Ovary (tissue), 9 donors: ENCODE measurements around the gene PSMD13. TPM values are rescaled to one million over a fixed set of nuclear protein-coding genes. Genes with fewer than 3 reads are reported as not detected.

Experiments used
- DNase-seq, 5 donors: peaks; one replicate each; pipeline ENCODE4 v3.0.0-alpha.2; 2019 to 2020
- H3K27ac ChIP-seq, 2 donors: fragments of 200-600 bp; one replicate each; pipeline versions ENCODE4 v1.5.1 to v1.8.0; 2019 to 2022
- H3K27me3 ChIP-seq: fragments of 200-600 bp; one replicate; pipeline ENCODE4 v1.8.0; 2022
- H3K36me3 ChIP-seq: fragments of 200-600 bp; sonication (generic); one replicate; pipeline ENCODE4 v1.5.1; 2019
- H3K4me1 ChIP-seq: one replicate; pipeline ENCODE4 v1.8.1; 2013; ENCODE audit warnings: mild to moderate bottlenecking, moderate library complexity; ENCODE audit not compliant: insufficient read depth
- H3K4me3 ChIP-seq: fragments of 200-600 bp; sonication (generic); one replicate; pipeline ENCODE4 v1.5.1; 2017
- H3K9me3 ChIP-seq, 2 donors: fragments of 200-600 bp in 1 of 2; sonication (generic) in 1 of 2; one replicate each; pipeline versions ENCODE4 v1.5.1 to v1.8.1; 2013 to 2019; ENCODE audit warnings: mild to moderate bottlenecking in 1 of 2, moderate library complexity in 1 of 2
- CTCF ChIP-seq, 3 donors: fragments of 450-650 bp in 2 of 3; fragments of 200-600 bp in 1 of 3; IDR thresholded peaks; one replicate each; pipeline versions ENCODE4 v1.5.1 to v1.8.0; 2016 to 2022; ENCODE audit warnings: antibody characterized with exemption in 3 of 3, mild to moderate bottlenecking in 1 of 3
- EP300 ChIP-seq: sonication (generic); formaldehyde crosslinking; IDR thresholded peaks from one replicate; pipeline ENCODE4 v1.6.1; 2017; ENCODE audit warnings: antibody characterized with exemption
- POLR2A ChIP-seq: fragments of 450-650 bp; IDR thresholded peaks from one replicate; pipeline ENCODE4 v1.6.1; 2017; ENCODE audit warnings: antibody characterized with exemption, mild to moderate bottlenecking, moderate library complexity
- WGBS, 3 donors: extraction: QIAGEN DNeasy Blood & Tissue Kit in 1 of 3; methylation state at CpG; one replicate each; pipeline versions ENCODE4 v1.1.5 to v1.1.7; 2013 to 2017; 5-methylcytosine and 5-hydroxymethylcytosine counted together
- intact Hi-C, 4 donors: fragments of 100-400 bp; cut with DNase I; formaldehyde crosslinking; loops; one replicate each; pipeline versions ENCODE4 v1.11.0 to v1.15.1; 2022 to 2023
- polyA plus RNA-seq, 2 donors: library from polyadenylated mRNA; stranded (reverse); fragments of 200-250 nt in 1 of 2; fragments of 350-450 nt in 1 of 2; fragmentation: Illumina TruSeq in 1 of 2; extraction: RNeasy Lipid Tissue Mini Kit (QIAGEN cat#74804) in 1 of 2; gene quantifications; one replicate each; pipeline ENCODE4 v1.2.3, GENCODE V29; 2013 to 2014
- total RNA-seq, 7 donors: library from RNA; depleted of rRNA in 2 of 7; stranded (reverse); fragments of >200 nt in 2 of 7; fragmentation: NEBNext Ultra II Directional in 3 of 7; extraction: Animal tissue kit (Norgen Biotek cat#: 25700) in 3 of 7; gene quantifications; one replicate each; pipeline versions ENCODE4 v1.1.0 to v1.2.4, GENCODE V29; 2016 to 2023
- donor health status: DM: no; HTN: no; CAD: no; lungs with moderate emphysema.
- donor health status: DM: no; HTN: no; CAD: no.
- donor health status: Bipolar disorder and iron deficiency.
- donor health status: DM: yes; HTN: yes; CAD: no.
- donor health status: DM: no; HTN: no; CAD: no.
- donor health status: DM: yes; HTN: yes; CAD: no.

Gene PSMD13
- total and polyA plus RNA-seq, 9 donors, result 66.2 to 88.9 (median 75.8) TPM

- intact Hi-C loops, result loop anchor here in 2 of 4 donors (5.0 kb wide), 2 partner anchors 73 to 83 kb away; partner anchors contain the start of gene B4GALNT4 (in 1 of the 2)
- Histone ChIP-seq H3K4me3 (no peak overlapping the region), H3K36me3 (no peaks in the 10 kb centered on the region), H3K9me3 (no peaks in the 10 kb centered on the region), H3K27ac (no peak overlapping the region), H3K27me3 (no peaks in the 10 kb centered on the region), H3K4me1 (no peaks in the 10 kb centered on the region)
- TF ChIP-seq CTCF (IDR thresholded peaks at IDR 0.05) (no peak), POLR2A (no peak), EP300 (no peak)
- peak in 2 of 5 donors; percentile 21 to 40 for DNase-seq
- WGBS, 3 donors, result 80 to 81% (median 80%) methylated on average over 21 to 27 of the region's 27 CpGs
Measured at GRCh38 chr11:293852-294661, 57.3 kb downstream of the PSMD13 start.

- peak in 2 of 5 donors; percentile 17 to 46 for DNase-seq
- 82 to 89% (median 86%) methylated on average over 16 of the region's 16 CpGs for WGBS, 3 donors
Measured at GRCh38 chr11:294780-295179, 58.0 kb downstream of the PSMD13 start.

GRCh38 chr11:295351-296170 lies 58.8 kb downstream of the PSMD13 start:
- 42 to 56% (median 54%) methylated on average over 26 of the region's 26 CpGs for WGBS, 3 donors
- Histone ChIP-seq H3K27me3 (no peaks in the 10 kb centered on the region), H3K4me3 (no peak overlapping the region), H3K27ac (no peak overlapping the region), H3K9me3 (no peaks in the 10 kb centered on the region), H3K4me1 (no peaks in the 10 kb centered on the region), H3K36me3 (no peaks in the 10 kb centered on the region)
- TF ChIP-seq CTCF (IDR thresholded peaks at IDR 0.05), result no peak
- no peak for TF ChIP-seq EP300
- TF ChIP-seq POLR2A, result no peak
- peak in 3 of 5 donors; percentile 19 to 75 (median 51) for DNase-seq
- intact Hi-C loops, result loop anchor here in 1 of 4 donors (5.0 kb wide), 1 partner anchor 217 kb away; no protein-coding TSS in a partner anchor

More at GRCh38 chr11:294780-295179, 58.0 kb downstream of the PSMD13 start:
- TF ChIP-seq POLR2A (no peak), EP300 (no peak), CTCF (IDR thresholded peaks at IDR 0.05) (no peak)
- Histone ChIP-seq H3K36me3 (no peaks in the 10 kb centered on the region), H3K27me3 (no peaks in the 10 kb centered on the region), H3K9me3 (no peaks in the 10 kb centered on the region), H3K27ac (no peak overlapping the region), H3K4me3 (no peak overlapping the region), H3K4me1 (no peaks in the 10 kb centered on the region)
- intact Hi-C loops, result loop anchor here in 2 of 4 donors (5.0 kb wide), 3 partner anchors 73 to 218 kb away; partner anchors contain the start of gene B4GALNT4 (in 1 of the 2)
